CD4-positive, alpha-beta memory T cell (primary cell): ENCODE results near the gene FOXD2. TPM values are rescaled to one million over a fixed set of nuclear protein-coding genes. Genes with fewer than 3 reads are reported as not detected.

Experiments used
- CTCF ChIA-PET: fragments of 350-600 bp; sonication (Branson Sonifier 250); formaldehyde crosslinking; loops from one replicate; lab custom pipeline; 2021; ENCODE audit warnings: inconsistent platforms; ENCODE audit not compliant: partially characterized antibody; lab: Charles Lee
- POLR2A ChIA-PET: fragments of 350-600 bp; sonication (Branson Sonifier 250); formaldehyde crosslinking; loops from one replicate; lab custom pipeline; 2021; ENCODE audit not compliant: partially characterized antibody; lab: Charles Lee
- DNase-seq, 5 donors: peaks; one replicate each; pipeline versions ENCODE4 v3.0.0 to v3.0.0-alpha.2; 2020 to 2022; ENCODE audit warnings: mixed read lengths in 1 of 5
- H3K27ac ChIP-seq: one replicate; pipeline ENCODE4 v1.7.0; 2013; ENCODE audit warnings: low read depth, low read length
- H3K27me3 ChIP-seq: 2 replicates; pipeline ENCODE4 v1.7.0; 2013; ENCODE audit warnings: mild to moderate bottlenecking, low read length, moderate library complexity; ENCODE audit not compliant: insufficient read depth
- H3K36me3 ChIP-seq: 2 replicates; pipeline ENCODE4 v1.7.0; 2013; ENCODE audit warnings: mild to moderate bottlenecking, low read length, moderate library complexity; ENCODE audit not compliant: insufficient read depth
- H3K4me1 ChIP-seq: 2 replicates; pipeline ENCODE4 v1.7.0; 2013; ENCODE audit warnings: mild to moderate bottlenecking, low read length, moderate library complexity; ENCODE audit not compliant: insufficient read depth
- H3K4me3 ChIP-seq, 2 donors: one replicate each; pipeline ENCODE4 v1.7.0; 2013; ENCODE audit warnings: low read length in 2 of 2, mild to moderate bottlenecking in 1 of 2
- H3K9me3 ChIP-seq, 2 donors: one replicate each; pipeline ENCODE4 v1.7.0; 2013; ENCODE audit warnings: low read length in 2 of 2, control low read depth in 1 of 2; ENCODE audit not compliant: control insufficient read depth in 1 of 2
- H3K27ac Mint-ChIP-seq, 7 donors: one replicate each; pipeline ENCODE4 v1.8.0; 2020 to 2021; ENCODE audit warnings: mixed read lengths in 7 of 7, mild to moderate bottlenecking in 6 of 7, inconsistent platforms in 3 of 7, moderate library complexity in 3 of 7
- H3K27me3 Mint-ChIP-seq, 2 donors: one replicate each; pipeline ENCODE4 v1.8.0; 2020 to 2021; ENCODE audit warnings: mixed read lengths in 2 of 2
- H3K36me3 Mint-ChIP-seq, 2 donors: one replicate each; pipeline ENCODE4 v1.8.0; 2020 to 2021; ENCODE audit warnings: mixed read lengths in 2 of 2, inconsistent platforms in 1 of 2, mild to moderate bottlenecking in 1 of 2
- H3K4me1 Mint-ChIP-seq, 4 donors: one replicate each; pipeline ENCODE4 v1.8.0; 2020 to 2021; ENCODE audit warnings: mixed read lengths in 4 of 4, mild to moderate bottlenecking in 1 of 4
- H3K4me3 Mint-ChIP-seq, 8 donors: one replicate each; pipeline ENCODE4 v1.8.0; 2020 to 2021; ENCODE audit warnings: mixed read lengths in 8 of 8, mild to moderate bottlenecking in 7 of 8, moderate library complexity in 6 of 8, inconsistent platforms in 3 of 8
- H3K9me3 Mint-ChIP-seq, 8 donors: one replicate each; pipeline ENCODE4 v1.8.0; 2020 to 2021; ENCODE audit warnings: mixed read lengths in 8 of 8, mild to moderate bottlenecking in 5 of 8, inconsistent platforms in 3 of 8, moderate library complexity in 1 of 8
- intact Hi-C: fragments of 100-400 bp; cut with micrococcal nuclease; formaldehyde crosslinking; loops from one replicate; pipeline ENCODE4 v1.15.1; 2023
- polyA plus RNA-seq, 2 donors: library from polyadenylated mRNA; unstranded; fragments of 300-500 nt; fragmentation: Illumina TruSeq; gene quantifications; one replicate each; pipeline ENCODE4 v1.2.3, GENCODE V29; 2021
- total RNA-seq, 2 experiments: library from RNA; stranded (reverse); gene quantifications; one replicate each; pipeline ENCODE4 v1.2.3, GENCODE V29; 2021

The FOXD2 gene
- total and polyA plus RNA-seq, 4 experiments from 2014 or later, result 0.07 to 0.73 (median 0.37) TPM

DNA sequence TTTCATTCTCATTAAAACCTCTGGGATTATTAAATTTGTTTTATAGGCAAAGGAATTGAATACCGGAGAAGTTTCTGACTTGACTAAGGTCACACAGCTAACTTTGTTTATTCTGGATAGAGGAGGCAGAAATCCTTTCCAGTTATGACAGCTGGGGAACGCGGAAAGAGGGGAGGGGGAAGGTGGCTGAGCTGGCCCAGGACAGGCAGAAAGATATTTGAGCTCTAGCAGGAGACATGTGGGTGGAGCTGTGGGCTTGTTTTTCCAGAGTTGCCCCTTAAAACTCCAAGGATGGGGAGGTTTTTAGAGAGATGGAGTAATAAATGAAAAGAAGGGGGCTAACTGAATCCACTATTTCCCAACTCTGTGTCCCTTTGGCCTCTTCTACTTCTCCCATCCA is 27.8 kb downstream of the FOXD2 start:
- POLR2A ChIA-PET, result no interaction called here
- peaks cover 0 to 4% (median 0%) of the 10 kb centered on the region in 8 donors for H3K9me3 Mint-ChIP-seq
- Histone ChIP-seq H3K4me1 (no peaks in the 10 kb centered on the region), H3K27me3 (peaks cover 5% of the 10 kb centered on the region), H3K36me3 (no peaks in the 10 kb centered on the region), H3K9me3 (no peaks in the 10 kb centered on the region), H3K27ac (no peak overlapping the region), H3K4me3 (no peak overlapping the region)
- H3K36me3 Mint-ChIP-seq, result no peaks in the 10 kb centered on the region
- no peak for DNase-seq
- CTCF ChIA-PET, result no interaction called here
- intact Hi-C loops, result no loop called here
- no peak overlapping the region for H3K27ac Mint-ChIP-seq
- H3K4me3 Mint-ChIP-seq, result no peak overlapping the region
- H3K27me3 Mint-ChIP-seq, result peaks cover 34 to 40% of the 10 kb centered on the region in 2 donors
- H3K4me1 Mint-ChIP-seq, result no peaks in the 10 kb centered on the region

DNA sequence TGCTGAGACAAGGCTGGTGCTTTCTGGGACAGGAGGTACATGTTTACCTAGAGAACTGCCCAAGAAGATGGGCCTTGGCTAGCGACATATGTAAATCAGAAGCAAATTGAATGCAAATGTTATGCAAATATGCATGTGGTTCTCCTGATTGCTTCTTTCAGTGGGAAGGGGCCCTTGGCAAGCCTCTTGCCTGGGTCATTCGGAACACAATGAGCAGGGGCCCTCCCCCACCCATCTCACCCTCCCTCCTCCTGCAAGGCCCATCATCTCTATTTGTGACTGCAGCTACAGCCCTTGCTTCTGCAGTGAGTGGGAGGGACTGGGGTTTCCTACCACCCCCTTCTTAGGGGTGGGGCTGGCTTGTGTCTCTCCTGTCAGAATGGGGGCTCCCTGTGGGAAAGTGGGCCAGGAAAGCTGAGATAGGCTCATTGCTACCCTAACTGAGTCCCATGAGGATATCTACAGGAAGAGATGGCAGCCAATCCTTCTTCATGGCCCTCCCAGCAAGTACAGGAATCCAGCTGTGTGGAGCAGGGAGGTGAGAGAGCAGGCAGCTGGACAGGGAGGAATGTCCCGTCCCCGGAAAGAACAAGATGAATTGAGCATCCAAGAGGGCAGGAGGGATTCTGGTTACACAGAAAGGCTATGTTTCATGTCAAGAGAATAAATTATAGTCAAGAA is 31.0 kb downstream of the FOXD2 start:
- Histone ChIP-seq H3K27me3 (no peaks in the 10 kb centered on the region), H3K27ac (no peak overlapping the region), H3K4me3 (no peak overlapping the region), H3K9me3 (no peaks in the 10 kb centered on the region), H3K36me3 (no peaks in the 10 kb centered on the region), H3K4me1 (no peaks in the 10 kb centered on the region)
- intact Hi-C loops, result no loop called here
- Mint-ChIP-seq H3K4me1 (no peaks in the 10 kb centered on the region), H3K27ac (no peak overlapping the region), H3K27me3 (peaks cover 14 to 29% of the 10 kb centered on the region in 2 donors), H3K9me3 (peaks cover 0 to 4% (median 0%) of the 10 kb centered on the region in 8 donors), H3K4me3 (no peak overlapping the region), H3K36me3 (no peaks in the 10 kb centered on the region)
- CTCF ChIA-PET, result no interaction called here
- no peak for DNase-seq
- POLR2A ChIA-PET, result no interaction called here

DNA sequence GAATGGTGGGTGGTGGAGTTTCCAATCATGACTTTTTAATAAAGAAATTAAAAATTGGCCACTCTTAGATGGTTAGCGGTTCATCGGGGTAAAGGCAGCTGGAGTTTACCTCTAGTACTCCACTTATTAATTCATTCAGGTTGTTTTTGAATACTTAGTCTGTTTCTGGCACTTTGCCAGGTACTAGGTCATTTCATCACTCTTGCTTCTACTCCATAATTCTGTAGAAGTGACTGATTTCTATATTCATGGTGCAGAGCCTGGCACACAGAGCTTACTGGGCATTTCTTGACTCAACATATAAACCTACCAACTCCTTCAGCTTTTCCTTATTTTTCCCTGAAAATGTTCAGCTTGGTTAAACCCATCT is 31.5 kb downstream of the FOXD2 start:
- H3K27me3 ChIP-seq, result no peaks in the 10 kb centered on the region
- H3K4me1 ChIP-seq, result no peaks in the 10 kb centered on the region
- Mint-ChIP-seq H3K4me3 (no peak overlapping the region), H3K9me3 (peaks cover 0 to 4% (median 0%) of the 10 kb centered on the region in 8 donors), H3K27me3 (peaks cover 16 to 32% of the 10 kb centered on the region in 2 donors), H3K4me1 (no peaks in the 10 kb centered on the region), H3K36me3 (no peaks in the 10 kb centered on the region), H3K27ac (no peak overlapping the region)
- no peaks in the 10 kb centered on the region for H3K36me3 ChIP-seq
- POLR2A ChIA-PET, result no interaction called here
- intact Hi-C loops, result no loop called here
- CTCF ChIA-PET, result no interaction called here
- no peak overlapping the region for H3K4me3 ChIP-seq
- DNase-seq, result no peak
- no peaks in the 10 kb centered on the region for H3K9me3 ChIP-seq
- H3K27ac ChIP-seq, result no peak overlapping the region

DNA sequence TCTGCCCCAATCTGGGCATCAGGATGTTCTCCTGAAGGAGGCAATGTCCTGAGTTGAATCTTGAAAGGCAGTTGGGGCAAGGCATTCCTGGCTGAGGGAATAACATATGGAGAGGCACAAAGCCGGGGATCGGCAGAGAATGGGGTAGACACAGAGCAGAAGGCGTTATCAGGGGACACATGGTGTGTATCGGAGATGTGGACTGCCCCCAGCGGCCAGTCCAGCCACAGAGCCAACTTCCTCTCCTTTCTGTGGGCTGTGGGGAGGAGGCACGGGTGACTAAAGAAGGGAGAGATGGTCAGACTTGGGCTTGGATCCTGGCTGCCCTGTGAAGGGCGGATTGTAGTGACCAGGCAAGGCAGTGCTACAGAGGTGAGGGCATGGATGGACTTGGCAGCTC is 32.1 kb downstream of the FOXD2 start:
- H3K4me1 Mint-ChIP-seq, result no peaks in the 10 kb centered on the region
- CTCF ChIA-PET, result no interaction called here
- DNase-seq, result no peak
- no peak overlapping the region for H3K4me3 Mint-ChIP-seq
- H3K27me3 ChIP-seq, result no peaks in the 10 kb centered on the region
- no peak overlapping the region for H3K27ac Mint-ChIP-seq
- no peaks in the 10 kb centered on the region for H3K36me3 Mint-ChIP-seq
- no peaks in the 10 kb centered on the region for H3K4me1 ChIP-seq
- intact Hi-C loops, result no loop called here
- no peak overlapping the region for H3K27ac ChIP-seq
- H3K4me3 ChIP-seq, result no peak overlapping the region
- peaks cover 17 to 34% of the 10 kb centered on the region in 2 donors for H3K27me3 Mint-ChIP-seq
- no peaks in the 10 kb centered on the region for H3K36me3 ChIP-seq
- H3K9me3 ChIP-seq, result no peaks in the 10 kb centered on the region
- peaks cover 0 to 4% (median 0%) of the 10 kb centered on the region in 8 donors for H3K9me3 Mint-ChIP-seq
- POLR2A ChIA-PET, result no interaction called here

DNA sequence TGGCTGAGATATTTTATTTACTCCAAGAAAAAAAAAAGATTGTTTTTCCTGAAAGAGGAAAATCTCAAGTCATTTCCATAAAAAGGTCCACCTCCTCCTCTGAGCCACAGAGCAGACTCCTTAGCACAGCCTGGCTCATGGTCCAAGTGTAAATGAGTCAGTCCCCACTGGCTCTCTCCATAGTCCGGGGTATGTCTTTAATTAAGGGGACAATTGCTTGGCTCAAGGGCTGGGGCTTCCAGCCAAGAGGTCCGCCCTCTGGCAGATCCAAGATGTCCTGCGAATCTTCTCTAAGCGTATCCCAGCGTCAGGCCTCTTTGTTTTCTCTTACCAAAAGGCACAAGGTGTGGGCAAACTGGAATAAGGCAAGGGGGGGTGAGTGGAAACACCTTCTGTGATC is 33.3 kb downstream of the FOXD2 start:
- H3K27ac Mint-ChIP-seq, result no peak overlapping the region
- H3K4me1 Mint-ChIP-seq, result no peaks in the 10 kb centered on the region
- H3K36me3 ChIP-seq, result no peaks in the 10 kb centered on the region
- no peak overlapping the region for H3K27ac ChIP-seq
- H3K9me3 Mint-ChIP-seq, result peaks cover 0 to 4% (median 0%) of the 10 kb centered on the region in 8 donors
- DNase-seq, result no peak
- CTCF ChIA-PET, result no interaction called here
- intact Hi-C loops, result no loop called here
- H3K27me3 Mint-ChIP-seq, result peaks cover 20 to 36% of the 10 kb centered on the region in 2 donors
- no peaks in the 10 kb centered on the region for H3K36me3 Mint-ChIP-seq
- POLR2A ChIA-PET, result no interaction called here
- H3K9me3 ChIP-seq, result no peaks in the 10 kb centered on the region
- no peaks in the 10 kb centered on the region for H3K4me1 ChIP-seq
- H3K4me3 Mint-ChIP-seq, result no peak overlapping the region
- no peak overlapping the region for H3K4me3 ChIP-seq
- H3K27me3 ChIP-seq, result no peaks in the 10 kb centered on the region

DNA sequence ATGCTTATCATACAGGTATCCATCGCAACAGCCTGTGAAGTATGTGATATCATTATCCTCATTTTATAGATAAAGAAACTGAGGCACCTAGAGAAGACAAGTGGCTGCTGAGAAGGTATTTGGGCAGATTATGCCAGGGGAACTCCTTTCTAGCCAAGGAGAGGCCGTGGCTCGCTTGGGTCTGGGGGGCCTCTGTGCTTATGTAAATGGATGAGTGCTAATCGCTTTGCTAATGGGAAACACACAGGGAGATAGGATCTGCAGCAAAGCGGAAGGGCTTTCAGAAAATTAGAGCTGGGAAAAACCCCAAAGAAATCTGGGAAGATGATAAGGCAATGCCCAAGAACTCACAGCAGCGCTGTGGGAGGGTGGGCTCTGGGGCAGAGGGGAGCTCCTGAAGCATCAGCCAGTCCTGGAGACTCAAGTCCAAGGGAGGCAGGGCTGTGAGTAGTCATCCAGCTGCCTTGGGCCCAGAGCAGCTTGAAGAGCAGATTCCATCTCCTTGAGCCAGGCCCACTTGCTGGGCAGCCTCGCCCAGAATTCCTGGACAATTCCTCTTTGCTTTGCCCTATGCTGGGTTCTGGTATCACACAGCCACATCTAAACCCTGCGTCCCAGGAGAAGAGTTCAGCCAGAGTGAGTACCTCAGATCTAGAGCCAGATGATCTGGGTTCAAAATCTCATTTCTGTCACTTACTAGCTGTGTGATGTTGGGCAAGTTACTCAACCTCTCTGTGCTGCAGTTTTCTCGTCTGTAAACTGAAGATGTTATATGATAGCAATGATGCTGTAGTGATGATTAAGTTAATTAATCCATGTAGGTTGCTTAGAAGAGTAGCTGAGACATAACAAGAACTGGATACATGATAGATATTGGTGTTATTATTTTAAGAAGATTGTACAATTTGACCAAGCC is 36.7 kb downstream of the FOXD2 start:
- H3K27me3 Mint-ChIP-seq, result peaks cover 21 to 36% of the 10 kb centered on the region in 2 donors
- H3K27ac Mint-ChIP-seq, result peak overlapping the region in 1 of 7 donors; percentile 55
- H3K4me3 Mint-ChIP-seq, result no peak overlapping the region
- no peaks in the 10 kb centered on the region for H3K4me1 ChIP-seq
- intact Hi-C loops, result no loop called here
- CTCF ChIA-PET, result interaction anchor here (1.5 kb wide), 1 partner anchor 27 kb away, joined by 4 read pairs; no protein-coding TSS in a partner anchor
- POLR2A ChIA-PET, result no interaction called here
- no peak for DNase-seq
- no peaks in the 10 kb centered on the region for H3K4me1 Mint-ChIP-seq
- H3K9me3 Mint-ChIP-seq, result peaks cover 0 to 4% (median 0%) of the 10 kb centered on the region in 8 donors
- H3K36me3 Mint-ChIP-seq, result no peaks in the 10 kb centered on the region
- H3K36me3 ChIP-seq, result no peaks in the 10 kb centered on the region
- H3K4me3 ChIP-seq, result no peak overlapping the region
- no peaks in the 10 kb centered on the region for H3K27me3 ChIP-seq
- no peak overlapping the region for H3K27ac ChIP-seq
- H3K9me3 ChIP-seq, result no peaks in the 10 kb centered on the region

DNA sequence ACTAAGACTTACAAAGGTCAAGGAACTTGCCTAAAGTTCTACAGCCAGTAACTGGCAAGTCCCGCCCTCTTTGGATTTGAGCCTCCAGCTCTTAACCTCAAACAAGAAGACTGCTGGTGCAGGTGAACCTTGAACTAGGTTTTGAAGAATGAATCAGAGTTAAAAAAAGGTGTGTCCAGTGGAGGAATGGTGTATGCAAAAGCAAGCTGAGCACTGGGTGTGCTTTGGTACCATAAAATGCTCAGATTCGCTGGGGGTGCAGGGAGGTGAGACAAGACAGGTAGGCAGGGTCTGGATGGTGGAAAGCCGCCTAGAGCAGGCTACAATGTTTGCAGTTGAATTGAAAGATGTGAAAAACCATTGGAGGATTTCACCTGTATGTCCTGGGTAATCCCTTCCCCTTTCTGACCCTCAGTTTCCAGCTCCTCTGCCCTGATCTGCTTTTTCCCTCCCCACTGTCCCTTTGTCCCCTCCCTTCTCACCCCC is 39.8 kb downstream of the FOXD2 start:
- no peaks in the 10 kb centered on the region for H3K4me1 ChIP-seq
- POLR2A ChIA-PET, result no interaction called here
- intact Hi-C loops, result no loop called here
- peaks cover 0 to 1% (median 0%) of the 10 kb centered on the region in 8 donors for H3K9me3 Mint-ChIP-seq
- H3K4me3 ChIP-seq, result no peak overlapping the region
- H3K4me3 Mint-ChIP-seq, result no peak overlapping the region
- H3K9me3 ChIP-seq, result no peaks in the 10 kb centered on the region
- no peak overlapping the region for H3K27ac Mint-ChIP-seq
- DNase-seq, result no peak
- H3K4me1 Mint-ChIP-seq, result no peaks in the 10 kb centered on the region
- no peaks in the 10 kb centered on the region for H3K36me3 Mint-ChIP-seq
- no peaks in the 10 kb centered on the region for H3K36me3 ChIP-seq
- H3K27ac ChIP-seq, result no peak overlapping the region
- no peaks in the 10 kb centered on the region for H3K27me3 ChIP-seq
- H3K27me3 Mint-ChIP-seq, result peaks cover 17 to 24% of the 10 kb centered on the region in 2 donors
- CTCF ChIA-PET, result no interaction called here
